ENCODE data around the gene AEBP1. TPM values are rescaled to one million over a fixed set of nuclear protein-coding genes. Genes with fewer than 3 reads are reported as not detected.

AEBP1 gene
- total RNA-seq, 2 donors from 2014 or later = 39.2 to 51.9 TPM

DNA sequence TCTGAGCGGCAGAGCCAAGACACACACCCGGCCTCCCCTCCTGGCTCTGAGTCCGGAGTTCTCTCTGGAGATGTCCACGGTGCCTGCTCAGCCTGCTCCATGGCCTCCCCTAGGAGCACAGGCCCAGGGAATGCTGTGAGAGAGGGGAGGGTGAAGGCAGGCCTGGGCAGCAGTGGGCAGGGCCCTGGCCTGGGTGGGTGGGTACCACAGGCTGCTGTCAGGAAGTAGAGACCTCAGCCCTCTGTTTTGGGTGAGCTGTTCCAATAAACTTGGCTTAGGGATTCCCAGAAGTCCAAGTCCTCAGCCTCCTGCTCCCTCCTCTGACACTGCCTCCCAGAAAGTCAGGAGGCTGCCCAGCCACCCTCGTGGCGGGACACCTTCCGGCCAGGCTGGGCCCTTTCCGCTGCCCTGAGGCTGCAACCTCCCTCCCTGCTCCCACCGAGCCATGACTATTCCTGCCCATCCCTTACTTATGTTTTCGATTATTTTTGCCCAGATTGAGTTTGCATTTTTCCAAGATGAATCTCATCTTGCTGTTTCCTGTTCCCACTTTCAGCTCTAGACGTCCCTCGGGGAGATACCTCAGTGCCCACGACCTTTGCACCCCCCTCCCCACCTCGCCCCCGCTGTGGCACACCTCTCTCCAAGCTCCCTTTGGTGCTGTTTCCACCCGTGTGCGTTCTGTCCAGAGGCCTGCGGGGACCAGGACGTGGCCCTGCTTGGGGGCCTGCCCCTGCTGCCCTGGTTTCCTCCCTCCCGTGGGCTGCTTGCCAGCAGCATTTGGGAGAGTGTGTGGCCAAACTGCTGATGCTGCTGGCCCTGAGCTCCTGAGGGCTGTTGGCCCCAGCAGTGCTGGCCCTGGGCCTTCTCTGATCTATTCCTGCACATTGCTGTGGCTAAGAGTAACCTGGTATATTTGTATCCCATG lies 16.0 kb upstream of the AEBP1 start:
- TF ChIP-seq, protein P1, sequence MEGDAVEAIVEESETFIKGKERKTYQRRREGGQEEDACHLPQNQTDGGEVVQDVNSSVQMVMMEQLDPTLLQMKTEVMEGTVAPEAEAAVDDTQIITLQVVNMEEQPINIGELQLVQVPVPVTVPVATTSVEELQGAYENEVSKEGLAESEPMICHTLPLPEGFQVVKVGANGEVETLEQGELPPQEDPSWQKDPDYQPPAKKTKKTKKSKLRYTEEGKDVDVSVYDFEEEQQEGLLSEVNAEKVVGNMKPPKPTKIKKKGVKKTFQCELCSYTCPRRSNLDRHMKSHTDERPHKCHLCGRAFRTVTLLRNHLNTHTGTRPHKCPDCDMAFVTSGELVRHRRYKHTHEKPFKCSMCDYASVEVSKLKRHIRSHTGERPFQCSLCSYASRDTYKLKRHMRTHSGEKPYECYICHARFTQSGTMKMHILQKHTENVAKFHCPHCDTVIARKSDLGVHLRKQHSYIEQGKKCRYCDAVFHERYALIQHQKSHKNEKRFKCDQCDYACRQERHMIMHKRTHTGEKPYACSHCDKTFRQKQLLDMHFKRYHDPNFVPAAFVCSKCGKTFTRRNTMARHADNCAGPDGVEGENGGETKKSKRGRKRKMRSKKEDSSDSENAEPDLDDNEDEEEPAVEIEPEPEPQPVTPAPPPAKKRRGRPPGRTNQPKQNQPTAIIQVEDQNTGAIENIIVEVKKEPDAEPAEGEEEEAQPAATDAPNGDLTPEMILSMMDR (IDR thresholded peaks at IDR 0.05) = no peak
- TF ChIP-seq POLR2A (IDR thresholded peaks at IDR 0.05) = no peak
- peak; percentile 45 for ATAC-seq
- WGBS, 2 donors = 52 to 58% methylated on average over 17 to 18 of the region's 20 CpGs
- no peak for DNase-seq
- intact Hi-C loops (cut with DNase I) = no loop called here
- H3K4me1 ChIP-seq = no peaks in the 10 kb centered on the region
- H3K4me3 ChIP-seq = no peak overlapping the region
- no peaks in the 10 kb centered on the region for H3K36me3 ChIP-seq (replicated peaks in 1 of 2; ENCODE audit: insufficient read depth in 1 of 2, low read depth in 2 of 2)
- no peaks in the 10 kb centered on the region for H3K9me3 ChIP-seq
- no peaks in the 10 kb centered on the region for H3K27me3 ChIP-seq
- H3K27ac ChIP-seq = peak overlapping the region in 2 of 4 donors; percentile 36 to 52

DNA sequence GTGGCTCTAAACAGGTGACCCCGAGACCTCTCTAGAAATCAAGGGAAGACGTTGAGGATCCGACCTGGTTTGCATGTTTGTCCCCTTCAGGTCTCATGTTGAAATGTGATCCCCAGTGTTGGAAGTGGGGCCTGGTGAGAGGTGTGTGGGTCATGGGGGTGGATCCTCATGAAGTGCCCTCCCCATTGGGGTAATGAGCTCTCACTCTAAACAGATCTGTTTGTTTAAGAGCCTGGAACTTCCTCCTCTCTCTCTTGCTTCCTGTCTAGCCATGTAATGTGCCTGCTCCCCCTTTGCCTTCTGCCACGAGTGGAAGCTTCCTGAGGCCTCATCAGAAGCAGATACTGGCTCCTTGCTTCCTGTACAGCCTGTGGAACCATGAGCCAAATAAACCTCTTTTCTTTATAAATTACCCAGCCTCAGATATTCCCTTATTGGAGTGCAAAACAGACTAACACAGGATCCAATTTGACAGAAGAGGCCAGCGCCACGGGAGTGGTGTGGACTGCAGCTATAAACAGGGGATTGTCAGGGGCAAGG lies 11.0 kb upstream of the AEBP1 start:
- ATAC-seq = no peak

DNA sequence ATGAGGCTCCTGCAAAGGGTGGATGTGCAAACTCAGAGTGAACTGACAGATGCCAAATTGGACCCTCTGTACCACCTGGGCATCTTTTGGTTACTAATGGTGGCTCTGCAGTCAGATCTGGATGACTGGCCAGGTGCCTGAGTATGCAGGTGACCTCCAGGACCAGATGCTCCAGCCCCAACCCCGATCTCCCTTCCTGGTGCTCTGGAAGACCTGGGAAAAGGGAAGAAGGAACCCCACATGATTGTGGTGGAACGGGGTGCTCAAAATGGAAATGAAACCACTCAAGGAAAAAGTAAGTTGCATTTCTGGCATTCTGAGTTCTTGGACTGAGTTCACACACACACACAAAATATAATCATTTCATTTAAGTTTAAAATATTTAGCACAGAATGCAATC lies 9.8 kb upstream of the AEBP1 start:
- Histone ChIP-seq H3K9me3 (no peaks in the 10 kb centered on the region), H3K36me3 (replicated peaks in 1 of 2; ENCODE audit: insufficient read depth in 1 of 2, low read depth in 2 of 2) (no peaks in the 10 kb centered on the region), H3K27ac (no peak overlapping the region), H3K4me1 (no peaks in the 10 kb centered on the region), H3K4me3 (no peak overlapping the region), H3K27me3 (no peaks in the 10 kb centered on the region)
- ATAC-seq (no peak), DNase-seq (no peak)
- TF ChIP-seq, protein P1 (IDR thresholded peaks at IDR 0.05) = no peak
- no peak for TF ChIP-seq POLR2A (IDR thresholded peaks at IDR 0.05)
- intact Hi-C loops (cut with DNase I) = no loop called here
- WGBS, 2 donors = 47 to 53% methylated on average over 2 of the region's 2 CpGs

More for the DNA sequence above, 11.0 kb upstream of the AEBP1 start:
- H3K27ac ChIP-seq = no peak overlapping the region
- H3K4me1 ChIP-seq = no peaks in the 10 kb centered on the region
- TF ChIP-seq POLR2A (IDR thresholded peaks at IDR 0.05) = no peak
- TF ChIP-seq, protein P1 (IDR thresholded peaks at IDR 0.05) = no peak
- no peaks in the 10 kb centered on the region for H3K36me3 ChIP-seq (replicated peaks in 1 of 2; ENCODE audit: insufficient read depth in 1 of 2, low read depth in 2 of 2)
- WGBS, 2 donors = 68 to 72% methylated on average over 6 of the region's 6 CpGs
- no peak overlapping the region for H3K4me3 ChIP-seq
- intact Hi-C loops (cut with DNase I) = no loop called here
- H3K9me3 ChIP-seq = no peaks in the 10 kb centered on the region
- no peak for DNase-seq
- no peaks in the 10 kb centered on the region for H3K27me3 ChIP-seq

DNA sequence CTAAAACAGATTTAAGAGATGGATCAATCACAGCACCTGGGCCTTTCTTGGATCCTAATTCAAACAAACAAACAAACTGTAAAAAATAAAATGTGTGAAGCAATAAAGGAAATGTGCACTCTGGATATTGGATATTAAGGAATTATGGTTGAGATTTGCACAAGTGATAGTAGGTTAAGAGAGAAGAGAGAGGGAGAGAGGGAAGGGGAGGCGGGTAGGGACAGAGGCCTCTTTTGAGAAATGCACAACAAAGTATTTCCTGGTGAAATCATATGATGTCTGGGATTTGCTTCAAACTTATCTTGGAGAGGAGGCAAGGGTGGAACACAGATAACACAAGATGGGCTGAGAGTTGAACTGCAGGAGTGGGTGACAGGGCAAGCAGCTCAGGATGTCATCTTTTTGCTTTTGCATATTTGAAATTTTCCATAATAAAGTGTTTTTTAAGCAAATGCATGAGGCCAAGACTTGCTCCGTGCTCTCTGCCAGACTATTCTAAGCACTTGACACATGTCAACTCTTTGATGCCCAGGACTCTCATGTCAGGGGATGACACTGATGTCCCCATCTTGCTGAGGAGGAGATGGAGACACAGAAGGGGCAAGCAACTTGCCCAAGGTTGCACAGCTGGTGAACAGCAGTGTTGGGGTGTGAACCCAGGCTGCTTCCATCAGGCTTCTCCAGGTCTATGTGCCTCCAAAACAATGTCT lies 9.1 kb upstream of the AEBP1 start:
- 64 to 69% methylated on average over 2 of the region's 2 CpGs for WGBS, 2 donors

More for the DNA sequence above, 9.1 kb upstream of the AEBP1 start:
- TF ChIP-seq, protein P1 (IDR thresholded peaks at IDR 0.05) = no peak
- TF ChIP-seq POLR2A (IDR thresholded peaks at IDR 0.05) = no peak
- intact Hi-C loops (cut with DNase I) = no loop called here
- no peak for DNase-seq
- Histone ChIP-seq H3K36me3 (replicated peaks in 1 of 2; ENCODE audit: insufficient read depth in 1 of 2, low read depth in 2 of 2) (no peaks in the 10 kb centered on the region), H3K4me3 (no peak overlapping the region), H3K27ac (no peak overlapping the region), H3K4me1 (no peaks in the 10 kb centered on the region), H3K27me3 (no peaks in the 10 kb centered on the region), H3K9me3 (no peaks in the 10 kb centered on the region)
- ATAC-seq = no peak
